Measurements from ENCODE around the gene PHLPP2. TPM values are rescaled to one million over a fixed set of nuclear protein-coding genes. Genes with fewer than 3 reads are reported as not detected.

Gene PHLPP2
- 2.6 and 4.0 TPM in 2 replicates for total RNA-seq

DNA sequence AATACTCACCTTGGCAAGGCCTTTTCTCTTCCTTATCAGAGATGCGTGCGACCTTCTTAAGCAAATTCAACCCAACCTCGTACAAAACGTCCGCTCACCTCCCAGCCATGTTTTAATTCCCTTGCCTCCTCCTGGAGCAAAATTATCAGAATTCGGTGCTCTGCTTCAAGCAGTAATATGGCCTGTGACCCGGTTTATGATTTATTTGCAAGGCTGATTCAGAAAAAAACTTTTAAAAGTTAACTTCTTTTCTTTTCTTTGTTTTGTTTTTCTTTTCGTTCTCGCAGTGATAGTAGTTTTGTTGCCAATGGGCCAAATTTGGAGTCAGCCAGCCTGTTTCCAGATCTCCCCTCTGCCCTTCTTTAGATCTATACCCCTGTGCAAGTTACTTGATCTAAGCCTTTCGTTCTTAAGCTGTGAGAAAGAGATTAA, at the start of gene PHLPP2:
PHLPP2 (minus strand) TSS at position 382 of the 432 bp plus-strand sequence. CDS start 9,906 bp downstream, outside the sequence.
- FAIRE-seq (no peak), DNase-seq (ENCODE audit: low read depth) (no peak)
- Histone ChIP-seq H3K4me3 (ENCODE audit: low read depth, low read length) (peak within 1 kb of the TSS; percentile 66), H3K27me3 (ENCODE audit: control insufficient read depth, insufficient read depth, low read length) (no peaks in the 10 kb centered on the region), H3K36me3 (ENCODE audit: control insufficient read depth, insufficient read depth, low read length) (no peaks in the 10 kb centered on the region)
- no peak for TF ChIP-seq CTCF (IDR thresholded peaks at IDR 0.05; ENCODE audit: insufficient read depth, low read length, severe bottlenecking)

GRCh38 chr16:71771571-71771970, 47.1 kb upstream of the PHLPP2 start:
- no peak for TF ChIP-seq CTCF (IDR thresholded peaks at IDR 0.05; ENCODE audit: insufficient read depth, low read length, severe bottlenecking)
- no peaks in the 10 kb centered on the region for H3K27me3 ChIP-seq (ENCODE audit: control insufficient read depth, insufficient read depth, low read length)
- peaks cover 7% of the 10 kb centered on the region for H3K36me3 ChIP-seq (ENCODE audit: control insufficient read depth, insufficient read depth, low read length)
- no peak overlapping the region for H3K4me3 ChIP-seq (ENCODE audit: low read depth, low read length)
- no peak for DNase-seq (ENCODE audit: low read depth)
- no peak for FAIRE-seq

DNA sequence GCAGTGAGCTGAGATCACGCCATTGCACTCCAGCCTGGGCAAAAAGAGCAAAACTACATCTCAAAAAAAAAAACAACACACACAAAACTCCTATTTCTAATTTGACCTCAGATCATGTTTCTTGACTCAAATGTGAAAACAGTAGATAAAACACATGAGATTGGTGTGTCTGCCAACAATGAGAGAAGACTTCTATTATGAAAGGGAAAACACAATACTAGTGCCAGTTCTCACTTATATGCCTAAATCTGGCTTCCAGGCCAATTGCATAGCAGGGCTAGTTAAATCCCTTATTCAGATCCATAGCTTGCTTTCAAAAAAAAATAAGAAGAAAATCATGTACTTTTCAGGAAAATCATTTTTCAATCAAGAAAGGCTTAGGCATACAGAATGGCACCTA, 44.7 kb upstream of the PHLPP2 start:
- no peak overlapping the region for H3K4me3 ChIP-seq (ENCODE audit: low read depth, low read length)
- H3K36me3 ChIP-seq (ENCODE audit: control insufficient read depth, insufficient read depth, low read length), result peaks cover 7% of the 10 kb centered on the region
- no peak for TF ChIP-seq CTCF (IDR thresholded peaks at IDR 0.05; ENCODE audit: insufficient read depth, low read length, severe bottlenecking)
- DNase-seq (ENCODE audit: low read depth) (no peak), FAIRE-seq (no peak)
- no peaks in the 10 kb centered on the region for H3K27me3 ChIP-seq (ENCODE audit: control insufficient read depth, insufficient read depth, low read length)

DNA sequence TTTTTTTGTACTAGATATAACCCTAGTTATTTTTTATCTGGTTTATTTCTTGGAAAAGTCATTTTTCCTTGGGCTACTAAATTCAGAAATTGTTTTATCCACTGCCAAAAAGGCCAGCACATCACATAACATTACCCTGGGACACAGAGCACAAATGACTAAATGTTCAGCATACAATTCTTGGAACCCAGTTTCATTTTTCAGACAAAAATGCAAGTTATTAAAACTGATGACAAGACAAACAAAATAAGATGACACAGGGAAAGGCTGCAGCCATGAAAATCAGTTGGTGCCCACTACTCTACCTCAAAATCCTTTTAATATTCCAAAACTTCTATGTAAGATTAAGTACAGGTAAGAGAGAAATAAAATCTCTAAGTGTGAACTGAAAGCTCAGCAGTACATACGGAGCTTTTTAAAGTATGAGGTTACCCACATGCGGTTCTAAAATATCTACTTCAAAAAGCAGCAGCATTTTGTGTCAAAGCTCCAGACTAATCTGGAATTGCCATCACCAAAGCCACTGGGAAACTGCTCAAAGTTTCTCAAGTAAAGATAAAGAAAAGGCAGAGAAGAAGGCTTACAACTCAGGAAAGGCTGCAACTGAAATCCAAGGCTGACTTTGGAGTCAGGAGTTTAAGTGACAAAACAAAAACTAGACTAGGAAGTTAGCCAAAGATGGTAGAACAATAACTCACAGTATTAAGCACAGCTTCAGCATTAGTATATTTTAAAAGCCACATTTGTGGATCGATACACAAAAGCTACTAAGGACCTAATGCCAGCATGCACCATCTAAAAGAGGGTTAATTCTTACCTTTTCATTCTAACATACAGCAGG, 42.8 kb upstream of the PHLPP2 start:
- FAIRE-seq, result no peak
- Histone ChIP-seq H3K4me3 (ENCODE audit: low read depth, low read length) (no peak overlapping the region), H3K36me3 (ENCODE audit: control insufficient read depth, insufficient read depth, low read length) (peaks cover 3% of the 10 kb centered on the region), H3K27me3 (ENCODE audit: control insufficient read depth, insufficient read depth, low read length) (no peaks in the 10 kb centered on the region)
- DNase-seq (ENCODE audit: low read depth), result no peak
- TF ChIP-seq CTCF (IDR thresholded peaks at IDR 0.05; ENCODE audit: insufficient read depth, low read length, severe bottlenecking), result no peak

GRCh38 chr16:71762186-71762585, 37.7 kb upstream of the PHLPP2 start:
- H3K27me3 ChIP-seq (ENCODE audit: control insufficient read depth, insufficient read depth, low read length), result no peaks in the 10 kb centered on the region
- no peak for TF ChIP-seq CTCF (IDR thresholded peaks at IDR 0.05; ENCODE audit: insufficient read depth, low read length, severe bottlenecking)
- H3K4me3 ChIP-seq (ENCODE audit: low read depth, low read length), result no peak overlapping the region
- DNase-seq (ENCODE audit: low read depth) (peak; percentile 18), FAIRE-seq (no peak)
- H3K36me3 ChIP-seq (ENCODE audit: control insufficient read depth, insufficient read depth, low read length), result peaks cover 5% of the 10 kb centered on the region
